HG02763 (cell line): ENCODE data around the gene INTU.
"Not testable (repeated sequence)": the region's sequence is repeated elsewhere in the genome, so short reads cannot be mapped to it uniquely, and the experiment has no call there.

Experiments used
- ATAC-seq: cut with Tn5 transposase; IDR thresholded peaks from one replicate; pipeline ENCODE4 v1.9.1; 2021; ENCODE audit warnings: mild to moderate bottlenecking, moderate library complexity; ENCODE audit not compliant: unreplicated experiment

Gene INTU

GRCh38 chr4:127642169-127642568 lies 9.4 kb downstream of the INTU start:
- no peak for ATAC-seq

GRCh38 chr4:127643791-127644190 lies 11.0 kb downstream of the INTU start:
- ATAC-seq = no peak

GRCh38 chr4:127648061-127648460 lies 15.3 kb downstream of the INTU start:
- no peak for ATAC-seq

GRCh38 chr4:127655590-127655989 lies 22.8 kb downstream of the INTU start:
- not testable (repeated sequence) for ATAC-seq

- no peak for ATAC-seq
These were observed 23.4 kb downstream of the INTU start for GRCh38 chr4:127656047-127656680.

- no peak for ATAC-seq
These were observed 27.6 kb downstream of the INTU start for GRCh38 chr4:127660284-127660885.

GRCh38 chr4:127667116-127667515 lies 34.4 kb downstream of the INTU start:
- ATAC-seq = no peak

GRCh38 chr4:127667772-127668171 lies 35.0 kb downstream of the INTU start:
- no peak for ATAC-seq

GRCh38 chr4:127668770-127669169 lies 36.0 kb downstream of the INTU start:
- ATAC-seq = no peak

GRCh38 chr4:127669691-127670090 lies 36.9 kb downstream of the INTU start:
- no peak for ATAC-seq

GRCh38 chr4:127672111-127672510 lies 39.4 kb downstream of the INTU start:
- no peak for ATAC-seq

GRCh38 chr4:127685292-127685691 lies 52.5 kb downstream of the INTU start:
- no peak for ATAC-seq

- no peak for ATAC-seq
These were observed 53.9 kb downstream of the INTU start for GRCh38 chr4:127686658-127687057.

- no peak for ATAC-seq
These were observed 54.8 kb downstream of the INTU start for GRCh38 chr4:127687580-127687979.

- ATAC-seq = peak; percentile 99
These were observed 66.0 kb downstream of the INTU start for GRCh38 chr4:127698789-127699200.

GRCh38 chr4:127708985-127709384 lies 76.2 kb downstream of the INTU start:
- no peak for ATAC-seq

GRCh38 chr4:127709456-127709855 lies 76.7 kb downstream of the INTU start:
- no peak for ATAC-seq

- ATAC-seq = no peak
These were observed 97.6 kb downstream of the INTU start, which contains the start of gene SLC25A31 for GRCh38 chr4:127730142-127730913. Gene SLC25A31, plus strand, starts transcription at chr4:127730400. Its CDS starts 146 bp downstream, at chr4:127730546.

- no peak for ATAC-seq
These were observed 98.6 kb downstream of the INTU start for GRCh38 chr4:127731406-127731805.

GRCh38 chr4:127732623-127733328 lies 100.0 kb downstream of the INTU start:
- ATAC-seq = no peak

GRCh38 chr4:127734976-127735375 lies 102.2 kb downstream of the INTU start:
- no peak for ATAC-seq
